Measurements from ENCODE around the gene CYP4F3. TPM values are rescaled to one million over a fixed set of nuclear protein-coding genes. Genes with fewer than 3 reads are reported as not detected.
A peak's percentile ranks its signal among the peaks of the same experiment; 100 is the strongest.

Gene CYP4F3
- total RNA-seq, 1 donor from 2014 or later, result not detected

DNA sequence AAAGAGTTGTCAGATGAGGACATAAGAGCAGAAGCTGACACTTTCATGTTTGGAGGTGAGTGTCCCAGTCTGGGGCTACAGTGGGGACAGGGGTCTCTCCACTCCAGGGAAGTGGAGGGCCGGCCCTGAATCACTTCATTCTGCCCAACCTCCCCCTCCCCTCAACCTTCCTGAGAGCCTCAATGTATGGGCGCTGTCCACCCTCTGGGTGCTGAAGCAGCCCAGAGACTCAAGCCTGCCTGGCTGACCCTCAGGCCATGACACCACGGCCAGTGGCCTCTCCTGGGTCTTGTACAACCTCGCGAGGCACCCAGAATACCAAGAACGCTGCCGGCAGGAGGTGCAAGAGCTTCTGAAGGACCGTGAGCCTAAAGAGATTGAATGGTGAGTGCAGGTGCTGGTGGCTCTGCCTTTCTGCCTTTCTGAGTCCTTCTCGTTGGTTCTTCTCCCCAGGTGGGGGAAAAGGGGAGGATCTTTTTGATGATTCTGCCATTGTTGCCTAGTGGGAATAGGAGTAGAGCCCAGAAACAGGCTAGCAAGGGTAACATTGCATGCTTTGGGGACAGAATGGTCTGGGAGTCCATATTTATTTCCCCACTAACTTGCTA is 16.9 kb upstream of the CYP4F3 start:
- TF ChIP-seq, protein P1, sequence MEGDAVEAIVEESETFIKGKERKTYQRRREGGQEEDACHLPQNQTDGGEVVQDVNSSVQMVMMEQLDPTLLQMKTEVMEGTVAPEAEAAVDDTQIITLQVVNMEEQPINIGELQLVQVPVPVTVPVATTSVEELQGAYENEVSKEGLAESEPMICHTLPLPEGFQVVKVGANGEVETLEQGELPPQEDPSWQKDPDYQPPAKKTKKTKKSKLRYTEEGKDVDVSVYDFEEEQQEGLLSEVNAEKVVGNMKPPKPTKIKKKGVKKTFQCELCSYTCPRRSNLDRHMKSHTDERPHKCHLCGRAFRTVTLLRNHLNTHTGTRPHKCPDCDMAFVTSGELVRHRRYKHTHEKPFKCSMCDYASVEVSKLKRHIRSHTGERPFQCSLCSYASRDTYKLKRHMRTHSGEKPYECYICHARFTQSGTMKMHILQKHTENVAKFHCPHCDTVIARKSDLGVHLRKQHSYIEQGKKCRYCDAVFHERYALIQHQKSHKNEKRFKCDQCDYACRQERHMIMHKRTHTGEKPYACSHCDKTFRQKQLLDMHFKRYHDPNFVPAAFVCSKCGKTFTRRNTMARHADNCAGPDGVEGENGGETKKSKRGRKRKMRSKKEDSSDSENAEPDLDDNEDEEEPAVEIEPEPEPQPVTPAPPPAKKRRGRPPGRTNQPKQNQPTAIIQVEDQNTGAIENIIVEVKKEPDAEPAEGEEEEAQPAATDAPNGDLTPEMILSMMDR (IDR thresholded peaks at IDR 0.05; ENCODE audit: unreplicated experiment), result no peak
- no peak overlapping the region for H3K27ac Mint-ChIP-seq (ENCODE audit: unreplicated experiment)
- no peak for DNase-seq (ENCODE audit: low spot score)
- H3K27me3 Mint-ChIP-seq (ENCODE audit: unreplicated experiment), result peaks cover 12% of the 10 kb centered on the region
- H3K4me1 Mint-ChIP-seq (ENCODE audit: unreplicated experiment), result no peaks in the 10 kb centered on the region
- peaks cover 40% of the 10 kb centered on the region for H3K9me3 Mint-ChIP-seq (ENCODE audit: unreplicated experiment)
- H3K4me3 Mint-ChIP-seq (ENCODE audit: unreplicated experiment), result no peak overlapping the region
- H3K36me3 Mint-ChIP-seq (ENCODE audit: low read depth, unreplicated experiment), result peaks cover 17% of the 10 kb centered on the region

DNA sequence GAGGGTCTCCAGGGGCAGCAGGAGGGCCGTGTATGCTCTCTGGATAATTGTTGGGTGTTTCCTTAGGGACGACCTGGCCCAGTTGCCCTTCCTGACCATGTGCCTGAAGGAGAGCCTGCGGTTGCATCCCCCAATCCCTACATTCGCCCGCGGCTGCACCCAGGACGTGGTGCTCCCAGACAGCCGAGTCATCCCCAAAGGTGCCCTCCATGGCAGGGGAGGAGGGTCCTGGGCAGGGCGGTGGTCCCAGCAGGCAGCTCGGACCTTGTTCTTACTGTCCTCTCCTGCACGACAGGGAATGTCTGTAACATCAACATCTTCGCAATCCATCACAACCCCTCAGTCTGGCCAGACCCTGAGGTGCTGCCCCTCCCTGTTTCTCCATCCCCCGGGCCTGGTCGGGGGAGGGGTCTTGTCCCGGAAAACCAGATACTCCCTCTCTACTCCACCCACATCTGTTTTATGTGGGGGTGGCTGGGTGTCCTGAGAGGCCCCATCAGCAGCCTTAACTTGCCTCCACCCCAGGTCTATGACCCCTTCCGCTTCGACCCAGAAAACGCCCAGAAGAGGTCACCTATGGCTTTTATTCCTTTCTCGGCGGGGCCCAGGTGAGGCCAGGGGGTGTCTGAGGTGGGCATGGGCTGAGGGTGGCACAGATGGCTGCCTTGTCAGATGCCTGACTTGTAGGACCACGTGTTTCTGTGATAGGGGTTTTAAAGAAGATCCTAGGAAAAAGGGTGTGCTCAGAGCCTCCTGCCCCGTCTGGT is 12.3 kb upstream of the CYP4F3 start:
- no peaks in the 10 kb centered on the region for H3K4me1 Mint-ChIP-seq (ENCODE audit: unreplicated experiment)
- H3K9me3 Mint-ChIP-seq (ENCODE audit: unreplicated experiment), result peaks cover 22% of the 10 kb centered on the region
- H3K36me3 Mint-ChIP-seq (ENCODE audit: low read depth, unreplicated experiment), result peaks cover 5% of the 10 kb centered on the region
- no peak for DNase-seq (ENCODE audit: low spot score)
- TF ChIP-seq, protein P1 (IDR thresholded peaks at IDR 0.05; ENCODE audit: unreplicated experiment), result no peak
- no peak overlapping the region for H3K27ac Mint-ChIP-seq (ENCODE audit: unreplicated experiment)
- no peak overlapping the region for H3K4me3 Mint-ChIP-seq (ENCODE audit: unreplicated experiment)
- no peaks in the 10 kb centered on the region for H3K27me3 Mint-ChIP-seq (ENCODE audit: unreplicated experiment)

DNA sequence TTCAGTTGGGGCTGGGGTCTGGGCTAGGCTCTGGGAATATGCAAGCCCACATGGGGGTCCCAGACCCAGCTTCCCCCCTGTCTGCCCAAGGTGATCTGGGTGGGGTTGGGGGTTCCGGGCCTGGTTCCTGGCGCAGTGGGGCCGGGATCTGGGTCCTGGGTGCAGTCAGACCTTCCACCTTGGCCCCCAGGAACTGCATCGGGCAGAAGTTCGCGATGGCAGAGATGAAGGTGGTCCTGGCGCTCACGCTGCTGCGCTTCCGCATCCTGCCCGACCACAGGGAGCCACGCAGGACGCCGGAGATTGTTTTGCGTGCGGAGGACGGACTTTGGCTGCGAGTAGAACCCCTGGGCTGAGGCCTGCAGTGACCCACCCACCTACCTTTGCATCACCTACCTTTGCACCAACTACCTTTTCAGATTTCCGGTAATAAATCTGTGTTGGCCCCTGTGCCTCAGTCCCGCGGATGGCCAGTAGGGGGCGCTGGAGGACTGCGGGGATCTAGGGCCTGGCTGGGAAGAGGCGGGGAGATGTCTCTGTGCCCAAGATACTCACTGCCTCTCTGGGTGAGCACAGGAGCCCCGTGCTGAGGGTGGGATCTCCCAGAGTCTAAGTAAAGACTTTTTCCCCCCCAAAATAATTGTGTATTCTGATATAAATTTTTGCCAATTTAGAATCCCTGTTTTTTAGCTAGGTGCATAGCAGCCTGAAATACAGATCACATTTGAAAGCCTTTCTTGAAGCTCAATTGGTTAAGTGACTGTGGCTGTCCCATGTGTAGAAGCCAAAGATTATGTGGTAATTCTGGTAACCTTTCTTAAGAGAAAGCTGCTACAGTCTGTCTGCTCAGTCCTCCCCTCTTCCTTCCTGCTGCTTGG is 11.5 kb upstream of the CYP4F3 start:
- no peak overlapping the region for H3K4me3 Mint-ChIP-seq (ENCODE audit: unreplicated experiment)
- H3K27me3 Mint-ChIP-seq (ENCODE audit: unreplicated experiment), result no peaks in the 10 kb centered on the region
- peaks cover 5% of the 10 kb centered on the region for H3K36me3 Mint-ChIP-seq (ENCODE audit: low read depth, unreplicated experiment)
- H3K27ac Mint-ChIP-seq (ENCODE audit: unreplicated experiment), result no peak overlapping the region
- peaks cover 20% of the 10 kb centered on the region for H3K9me3 Mint-ChIP-seq (ENCODE audit: unreplicated experiment)
- no peak for DNase-seq (ENCODE audit: low spot score)
- H3K4me1 Mint-ChIP-seq (ENCODE audit: unreplicated experiment), result no peaks in the 10 kb centered on the region
- TF ChIP-seq, protein P1 (IDR thresholded peaks at IDR 0.05; ENCODE audit: unreplicated experiment), result peak; percentile 46

DNA sequence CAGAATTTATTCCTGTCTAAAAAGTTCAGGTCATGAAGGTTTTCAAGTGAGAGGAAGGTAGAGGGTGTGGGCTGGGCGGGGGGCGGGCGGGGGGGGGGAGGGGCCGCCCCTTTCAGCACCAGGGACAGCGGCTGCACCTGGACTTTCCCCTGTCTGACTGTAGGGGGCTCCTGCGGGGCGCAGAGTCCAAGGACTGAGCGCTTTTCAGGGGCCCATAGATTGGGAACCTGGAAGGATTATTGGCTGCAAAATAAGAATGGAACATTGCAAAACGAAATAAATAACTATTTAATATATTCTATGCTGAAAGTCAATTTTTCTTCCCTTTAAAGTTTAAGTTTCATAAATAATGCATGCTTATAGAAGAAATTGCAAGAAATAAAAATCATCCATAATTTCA is 8.9 kb upstream of the CYP4F3 start:
- Mint-ChIP-seq H3K4me3 (ENCODE audit: unreplicated experiment) (no peak overlapping the region), H3K9me3 (ENCODE audit: unreplicated experiment) (peaks cover 27% of the 10 kb centered on the region), H3K27me3 (ENCODE audit: unreplicated experiment) (peaks cover 3% of the 10 kb centered on the region), H3K4me1 (ENCODE audit: unreplicated experiment) (no peaks in the 10 kb centered on the region), H3K27ac (ENCODE audit: unreplicated experiment) (no peak overlapping the region), H3K36me3 (ENCODE audit: low read depth, unreplicated experiment) (peaks cover 8% of the 10 kb centered on the region)
- no peak for DNase-seq (ENCODE audit: low spot score)
- TF ChIP-seq, protein P1 (IDR thresholded peaks at IDR 0.05; ENCODE audit: unreplicated experiment), result no peak
